HPDE6-E6E7 (cell line): ENCODE measurements around the gene SLC45A3.
A peak's percentile ranks its signal among the peaks of the same experiment; 100 is the strongest.

Source experiments
- DNase-seq: peaks from one replicate; pipeline ENCODE4 v3.0.0; 2011; ENCODE audit warnings: missing footprints; ENCODE audit errors: extremely low spot score

Gene SLC45A3

DNA sequence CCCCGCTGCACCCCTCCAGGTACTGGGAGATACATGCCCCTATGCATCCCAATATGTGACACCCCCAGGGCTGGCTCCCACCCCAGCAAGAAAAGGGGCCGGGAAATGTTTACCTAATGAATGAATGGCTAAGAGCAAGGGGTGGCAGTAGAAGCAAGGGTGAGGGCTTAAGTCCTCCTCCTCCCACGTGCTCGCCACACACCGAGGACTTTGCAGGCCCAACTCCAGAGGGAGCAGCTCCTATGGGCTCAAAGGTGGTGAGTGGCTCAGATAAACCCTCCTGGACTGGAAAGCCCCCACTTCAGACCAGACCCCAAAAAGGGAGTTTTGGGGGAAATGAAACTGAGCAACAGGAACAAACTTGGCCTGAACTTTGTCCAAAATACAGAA lies 11.4 kb downstream of the SLC45A3 start:
- no peak for DNase-seq

DNA sequence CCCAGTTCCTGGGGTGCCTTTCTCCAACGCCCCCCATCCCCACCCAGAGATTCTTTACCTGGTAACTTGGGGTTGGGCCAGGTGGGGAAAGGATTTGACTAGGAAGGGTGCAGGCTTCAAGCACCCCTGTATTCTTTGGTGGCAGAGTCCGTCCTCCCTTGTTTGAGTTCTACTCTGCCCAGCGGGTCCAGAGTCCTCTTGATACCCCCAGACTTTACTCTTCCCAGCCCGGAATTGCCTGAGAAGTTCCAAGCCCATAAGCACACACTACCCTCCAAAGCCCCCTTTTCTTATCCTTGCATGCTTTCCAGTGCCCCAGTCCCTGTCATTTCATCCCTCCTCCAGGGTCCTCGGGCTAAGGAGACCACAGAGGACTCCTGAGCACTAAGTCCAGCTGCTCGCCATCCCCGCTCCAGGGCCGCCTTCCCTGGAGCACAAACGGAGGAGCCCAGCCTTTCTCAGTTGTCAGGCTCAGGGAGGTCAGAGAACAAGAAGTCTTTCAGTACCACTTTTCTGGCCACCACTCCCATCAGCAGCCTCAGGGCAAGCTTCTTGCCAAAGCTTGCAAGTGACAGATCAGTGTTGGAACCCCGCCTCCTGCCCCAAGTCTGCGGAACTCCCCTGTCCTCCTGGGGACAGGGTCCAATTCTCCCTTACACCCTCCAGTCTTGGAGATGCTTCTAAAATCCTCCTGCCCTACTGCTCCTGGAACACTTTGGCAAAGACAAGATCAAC lies 12.2 kb downstream of the SLC45A3 start:
- DNase-seq, result no peak

DNA sequence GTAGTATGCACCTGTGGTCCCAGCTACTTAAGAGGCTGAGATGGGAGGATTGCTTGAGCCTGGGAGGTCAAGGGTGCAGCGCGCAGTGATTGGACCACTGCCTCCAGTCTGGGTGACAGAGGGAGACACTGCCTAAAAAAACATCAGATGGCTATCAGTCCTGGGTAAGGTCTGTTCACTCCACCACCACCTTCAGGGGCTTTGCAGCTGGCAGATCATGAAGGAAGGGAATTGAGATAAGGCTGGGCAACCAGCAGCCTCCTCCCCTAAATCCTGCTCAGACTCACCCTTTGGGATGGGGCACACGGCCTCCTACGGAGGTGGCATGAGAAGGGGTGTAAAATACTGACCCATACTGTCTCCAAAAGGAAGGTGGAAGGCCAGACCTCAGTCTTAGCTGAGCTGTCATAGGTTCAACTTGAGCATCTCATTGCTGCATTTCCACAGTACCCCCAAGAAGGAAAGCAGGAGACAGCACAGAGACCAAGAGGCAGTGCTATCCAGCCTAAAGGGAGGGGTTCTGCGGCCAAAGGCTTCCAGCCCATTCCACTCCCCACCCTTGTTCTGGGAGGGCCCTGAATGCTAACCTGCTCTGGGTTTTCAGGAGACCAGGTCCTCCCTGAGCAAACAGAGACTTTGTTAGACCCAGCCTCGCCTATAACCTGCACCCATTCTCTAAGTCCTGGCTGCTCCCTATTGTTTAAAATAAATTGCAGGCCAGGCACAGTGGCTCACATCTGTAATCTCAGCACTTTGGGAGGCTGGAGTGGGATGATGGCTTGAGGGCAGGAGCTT lies 13.7 kb downstream of the SLC45A3 start:
- DNase-seq, result no peak

DNA sequence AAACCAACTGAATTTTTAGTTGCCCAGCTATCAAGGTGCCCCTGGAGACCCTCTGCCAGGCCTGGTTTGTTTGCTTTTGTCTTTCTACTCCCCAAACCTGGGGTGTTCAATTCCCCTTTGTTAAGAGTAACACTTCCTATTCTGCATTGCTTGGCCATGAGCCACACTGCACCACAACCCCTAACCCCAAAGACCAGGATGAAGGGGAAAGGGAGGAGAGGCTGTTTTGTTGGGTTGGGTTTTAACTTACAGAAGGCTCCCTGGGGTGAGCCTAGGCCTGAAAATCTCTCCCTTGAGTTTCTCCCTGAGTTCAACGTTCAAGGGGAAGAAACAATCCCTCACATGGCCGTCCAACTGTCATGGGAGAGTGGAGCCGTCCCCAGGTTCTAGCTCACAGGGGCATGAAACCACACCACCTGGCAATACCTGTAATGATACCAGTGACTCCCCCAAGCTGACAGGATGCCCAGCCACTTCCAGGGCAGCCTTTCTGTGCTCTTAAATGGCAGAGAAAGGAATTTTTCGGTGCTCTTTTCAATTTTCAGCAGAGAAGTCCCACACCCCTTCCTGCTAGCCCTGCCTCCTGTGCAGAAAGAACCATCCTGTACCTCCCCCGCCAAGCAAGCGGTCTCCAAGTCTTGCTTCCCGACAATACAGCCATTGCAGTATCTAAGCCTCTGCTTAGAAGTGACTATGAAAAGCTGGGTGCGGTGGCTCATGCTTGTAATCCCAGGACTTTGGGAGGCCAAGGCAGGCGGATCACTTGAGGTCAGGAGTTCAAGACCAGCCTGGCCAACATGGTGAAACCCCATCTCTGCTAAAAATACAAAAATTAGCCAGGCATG lies 14.9 kb downstream of the SLC45A3 start:
- no peak for DNase-seq

DNA sequence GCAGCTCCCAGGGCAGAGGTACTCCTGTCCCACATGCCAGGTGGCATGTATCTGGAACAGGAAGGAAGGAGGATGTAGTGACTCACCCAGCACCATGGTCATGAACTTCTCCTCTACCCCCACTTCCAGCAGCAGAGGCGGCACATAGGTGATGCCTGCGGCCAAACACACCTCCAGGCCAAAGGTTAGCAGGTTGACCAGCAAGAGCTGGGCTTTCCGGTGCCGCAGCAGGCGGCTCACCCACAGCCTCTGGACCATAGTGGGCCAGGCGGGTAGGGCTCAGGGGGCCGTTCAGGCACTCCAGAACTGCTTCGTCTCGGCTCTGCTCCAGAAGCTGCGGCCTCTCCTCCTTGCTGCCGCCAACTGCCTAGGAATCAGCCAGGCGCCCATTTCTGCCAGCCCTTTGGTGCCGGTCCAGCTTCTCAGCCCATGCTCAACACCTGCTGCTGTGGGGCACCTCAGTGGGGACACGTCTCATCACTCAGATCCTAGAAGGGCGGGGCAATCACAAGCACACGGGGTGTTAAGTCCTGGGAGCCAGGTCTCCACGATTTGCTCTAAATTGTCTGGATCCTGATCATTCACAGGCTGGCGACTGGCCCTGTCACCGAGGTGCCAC lies 15.8 kb downstream of the SLC45A3 start:
- peak; percentile 64 for DNase-seq

DNA sequence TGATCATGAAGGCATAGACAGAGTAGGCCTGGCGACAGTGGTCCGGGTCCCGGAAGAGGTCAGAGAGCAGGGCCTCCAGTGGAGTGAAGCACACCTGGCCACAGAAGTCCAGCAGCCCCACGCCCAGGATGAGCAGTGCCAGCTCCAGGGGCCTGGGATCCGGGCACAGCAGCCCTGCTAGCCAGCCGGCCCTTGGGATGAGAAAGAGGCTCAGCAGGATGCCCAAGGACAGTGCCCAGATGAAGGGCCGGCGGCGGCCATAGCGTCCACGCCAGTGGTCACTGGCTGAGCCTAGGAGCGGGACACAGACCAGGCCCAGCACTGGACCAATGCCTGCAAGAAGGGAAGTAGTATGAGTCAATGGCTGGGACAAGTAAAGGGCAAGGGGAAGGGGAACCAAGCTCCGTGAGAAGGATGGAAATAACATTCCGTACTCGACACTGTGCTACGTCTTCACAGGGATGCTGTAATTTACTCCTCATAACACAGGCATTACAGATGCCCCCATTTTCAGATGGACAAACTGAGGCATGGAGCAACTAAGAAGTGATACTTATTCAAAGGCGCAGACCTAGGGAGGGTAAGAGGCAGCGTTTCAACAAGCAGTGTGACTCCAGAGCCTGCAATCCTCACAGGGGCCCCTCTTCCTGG lies 16.9 kb downstream of the SLC45A3 start:
- no peak for DNase-seq

DNA sequence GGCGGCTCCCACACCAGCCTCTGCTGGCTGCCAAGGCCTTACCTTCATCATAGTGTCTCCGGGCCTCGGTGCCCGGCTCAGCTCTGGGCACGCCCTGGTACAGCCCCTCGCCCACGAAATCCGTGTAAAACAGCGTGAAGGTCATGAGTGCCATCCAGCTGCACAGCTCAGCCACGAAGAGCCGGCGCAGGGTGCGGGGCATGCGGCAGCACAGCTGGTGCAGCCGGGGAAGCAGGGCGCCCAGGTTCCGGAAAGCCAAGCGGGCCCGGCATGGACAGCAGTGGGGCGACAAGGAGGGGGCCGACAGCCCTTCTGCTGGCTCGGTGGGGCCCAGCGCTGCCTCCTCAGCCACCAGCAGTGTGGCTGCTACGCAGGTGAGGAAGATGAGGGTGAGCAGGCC lies 17.5 kb downstream of the SLC45A3 start:
- no peak for DNase-seq

DNA sequence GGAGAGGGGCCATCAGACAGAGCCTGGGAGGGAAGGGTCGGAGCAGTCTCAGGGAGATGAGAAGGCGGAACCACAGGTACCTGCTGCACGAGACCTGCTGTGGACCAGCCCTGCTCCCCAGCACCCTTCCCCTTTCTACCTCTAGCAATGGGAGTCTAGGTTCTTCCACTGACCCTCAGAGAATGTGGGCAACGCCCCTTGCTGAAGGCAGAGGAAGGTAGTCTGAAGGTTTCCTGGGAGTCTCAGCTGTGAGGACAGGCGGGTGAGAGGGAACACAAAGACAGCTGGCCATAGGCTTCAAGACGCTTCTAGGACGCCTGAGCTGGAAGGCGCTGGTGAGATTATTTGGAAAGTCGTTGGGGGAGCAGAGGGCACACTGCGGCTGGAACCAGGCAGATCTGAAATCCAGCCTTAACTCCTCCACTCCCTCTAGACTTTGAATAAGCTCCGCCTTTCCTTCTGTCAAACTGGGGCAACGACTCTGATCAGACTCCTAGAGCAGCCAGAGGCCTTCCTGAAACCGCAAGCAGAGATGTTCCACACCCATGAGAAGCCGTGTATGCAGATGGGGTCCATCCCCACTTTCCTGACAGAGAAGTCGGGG lies 18.1 kb downstream of the SLC45A3 start:
- DNase-seq, result no peak

DNA sequence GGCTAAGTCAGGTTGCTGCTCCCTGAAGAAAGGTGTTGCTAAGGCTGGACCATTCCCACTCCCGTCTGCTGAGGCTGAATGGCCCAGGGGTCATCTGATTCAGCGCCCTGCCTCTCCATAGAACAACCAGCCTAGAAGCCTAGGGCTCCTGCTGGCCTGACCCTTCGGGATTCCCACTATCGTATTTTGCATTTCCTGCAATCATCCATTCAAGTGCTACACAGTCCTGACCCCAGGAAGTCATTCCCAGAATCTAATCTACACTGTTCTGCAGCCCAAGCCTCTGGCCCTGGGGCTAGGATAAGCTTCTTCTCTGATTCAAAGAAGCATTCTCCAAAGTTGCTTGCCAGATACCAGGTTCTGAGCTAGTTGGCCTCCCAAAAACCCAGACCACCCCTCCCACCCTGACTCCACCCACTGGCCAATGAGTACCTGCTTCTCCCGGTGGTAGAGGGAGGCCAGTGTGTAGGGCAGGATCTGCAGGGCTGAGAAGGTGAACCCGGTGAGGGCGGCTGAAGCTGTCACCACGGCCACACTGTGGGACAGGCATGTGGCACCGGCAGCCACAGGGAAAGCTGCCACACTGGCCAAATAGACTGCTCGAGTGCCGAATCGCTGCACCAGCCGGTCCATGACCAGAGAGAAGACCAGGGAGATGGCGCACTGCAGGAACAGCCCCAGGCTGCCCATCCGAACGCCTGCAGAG lies 18.7 kb downstream of the SLC45A3 start:
- no peak for DNase-seq

DNA sequence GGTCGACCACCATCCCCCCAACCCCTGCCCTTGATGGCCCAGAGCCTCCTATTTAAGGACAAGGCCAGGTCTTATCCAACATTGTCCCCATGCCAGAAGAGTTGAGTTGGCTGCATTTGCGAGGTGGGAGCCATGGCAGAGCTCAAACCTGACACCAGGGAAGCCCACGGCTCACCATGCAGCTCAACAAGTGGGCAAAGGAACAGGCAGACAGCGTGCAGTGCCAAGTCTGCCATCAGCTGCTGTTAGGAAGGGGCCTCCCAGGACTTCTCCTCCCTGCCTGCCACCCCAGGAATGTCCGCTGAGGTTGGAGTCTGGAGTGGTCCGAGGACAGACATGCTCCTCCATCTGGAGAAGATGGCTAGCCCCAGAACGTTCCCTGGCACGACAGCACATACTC lies 19.9 kb downstream of the SLC45A3 start:
- no peak for DNase-seq

DNA sequence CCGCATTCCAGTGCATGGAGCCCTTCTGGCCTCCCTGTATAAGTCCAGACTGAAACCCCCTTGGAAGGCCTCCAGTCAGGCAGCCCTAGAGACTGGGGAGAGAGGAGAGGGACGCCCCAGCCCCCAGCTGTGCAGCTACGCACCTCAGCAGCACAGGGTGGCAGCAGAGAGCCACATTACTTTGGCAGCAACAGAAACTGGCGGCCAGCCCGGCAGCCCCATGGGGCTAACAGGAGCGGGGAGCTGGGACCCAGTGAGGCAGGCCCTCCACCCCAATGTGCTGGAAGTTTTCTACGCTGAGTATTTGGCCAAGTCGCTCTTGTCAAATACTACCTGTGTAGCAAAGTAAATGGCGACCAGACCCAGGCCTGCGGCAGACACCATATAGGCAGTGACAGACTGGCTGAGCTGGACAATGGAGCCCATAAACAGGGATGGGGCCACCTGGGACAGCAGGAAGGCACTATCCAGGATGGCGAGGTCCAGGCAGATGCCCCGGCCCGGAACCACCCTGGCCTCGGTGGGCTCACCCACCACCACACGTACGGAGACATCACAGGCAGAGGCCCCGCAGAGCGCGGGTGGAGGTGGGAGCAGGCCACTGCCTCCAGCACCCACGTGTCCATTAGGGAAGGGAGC lies 21.2 kb downstream of the SLC45A3 start:
- peak; percentile 77 for DNase-seq

DNA sequence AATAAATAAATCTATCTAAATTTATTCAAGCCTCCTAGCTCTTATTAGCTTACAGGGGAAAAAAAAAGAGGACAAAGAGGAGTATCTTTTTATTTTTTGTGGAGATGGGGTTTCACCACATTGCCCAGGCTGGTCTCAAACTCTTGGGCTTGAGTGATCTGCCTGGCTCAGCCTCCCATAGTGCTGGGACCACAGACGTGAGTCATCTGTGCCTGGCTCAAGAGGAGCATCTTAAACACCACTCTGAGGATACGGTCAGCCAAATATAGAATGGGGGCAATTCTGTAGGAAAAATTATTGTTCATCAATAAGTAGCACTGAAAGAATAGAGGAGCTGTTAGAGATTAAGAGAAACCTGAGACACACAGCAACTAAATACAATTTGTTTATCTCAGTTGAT lies 24.1 kb downstream of the SLC45A3 start:
- DNase-seq, result no peak

DNA sequence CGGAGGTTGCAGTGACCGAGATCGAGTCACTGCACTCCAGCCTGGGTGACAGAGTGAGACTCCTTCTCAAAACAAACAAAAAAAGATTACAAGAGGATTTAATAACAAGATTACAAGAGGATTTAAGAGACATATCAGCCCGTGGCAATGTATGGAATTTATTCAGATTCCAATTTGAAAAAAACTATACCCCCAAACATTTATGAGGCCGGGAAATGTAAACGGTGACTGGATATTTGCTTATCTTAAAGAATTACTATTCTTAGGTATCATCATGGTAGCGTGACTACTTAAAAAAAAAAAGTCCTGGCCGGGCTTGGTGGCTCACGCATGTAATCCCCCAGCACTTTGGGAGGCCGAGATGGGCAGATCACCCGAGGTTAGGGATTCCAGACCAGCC lies 27.3 kb downstream of the SLC45A3 start:
- no peak for DNase-seq

DNA sequence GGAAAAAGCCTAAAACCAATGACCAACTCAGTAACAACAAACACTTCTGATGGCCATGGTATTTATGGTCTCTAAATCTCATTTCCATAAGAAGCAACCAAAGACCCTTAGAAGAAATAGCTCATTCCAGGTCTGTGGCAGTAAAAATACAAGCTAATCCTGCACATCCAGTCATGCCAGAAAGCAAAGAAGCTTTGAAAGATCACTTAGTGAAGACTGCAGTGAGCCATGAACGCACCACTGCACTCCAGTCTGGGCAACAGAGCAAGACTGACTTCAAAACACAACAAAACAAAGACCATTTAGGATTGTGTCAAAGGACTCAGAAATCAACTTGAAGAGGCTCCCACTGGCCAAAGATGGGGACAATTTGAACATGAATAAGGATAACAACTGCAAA lies 30.1 kb downstream of the SLC45A3 start:
- no peak for DNase-seq

DNA sequence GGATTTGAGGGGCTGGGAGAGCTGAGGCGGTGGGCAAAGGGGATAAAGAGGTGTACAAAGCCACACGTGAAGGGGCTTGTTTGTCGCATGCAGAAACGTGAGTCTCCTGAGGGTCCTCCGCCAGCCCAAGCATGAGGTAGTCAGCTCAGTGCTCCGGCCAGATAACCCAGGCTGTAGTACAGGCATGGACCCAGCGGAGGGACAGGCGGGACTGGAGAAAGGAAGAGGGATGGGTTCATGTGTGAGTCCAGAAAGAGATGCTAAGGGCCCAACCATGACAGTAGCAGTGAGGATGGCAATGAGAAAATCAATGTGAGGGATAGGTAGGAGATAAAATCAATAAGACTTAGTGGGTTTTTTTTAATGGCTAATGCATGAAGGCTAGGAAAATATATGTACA lies 34.8 kb downstream of the SLC45A3 start:
- DNase-seq, result no peak

DNA sequence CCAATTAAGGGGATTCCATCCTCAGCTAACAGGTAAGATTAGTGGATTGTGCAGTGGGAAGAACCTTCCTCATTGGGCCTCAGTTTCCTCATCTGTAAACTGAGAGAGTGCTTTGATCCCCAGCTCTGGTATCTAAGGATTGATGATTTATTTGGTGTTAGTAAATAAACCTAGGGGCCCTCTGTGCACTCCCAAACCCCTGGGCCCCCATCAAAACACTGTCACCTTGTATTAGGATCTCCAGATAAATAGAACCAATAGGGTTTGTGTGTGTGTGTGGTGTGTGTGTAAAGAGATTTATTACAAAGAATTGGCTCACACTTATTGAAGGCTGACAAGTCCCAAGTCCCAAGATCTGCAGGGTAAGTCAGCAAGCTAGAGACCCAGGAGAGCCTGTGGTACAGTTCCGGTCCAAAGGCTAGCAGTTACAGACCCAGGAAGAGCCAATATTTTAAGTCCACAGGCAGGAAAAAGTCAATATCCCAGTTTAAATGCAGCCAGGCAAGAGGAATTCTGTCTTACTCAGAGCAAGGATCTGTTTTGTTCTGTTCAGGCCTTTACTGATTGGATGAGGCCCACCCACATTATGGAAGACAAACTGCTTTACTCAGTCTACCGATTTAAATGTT lies 37.5 kb downstream of the SLC45A3 start:
- DNase-seq, result no peak

DNA sequence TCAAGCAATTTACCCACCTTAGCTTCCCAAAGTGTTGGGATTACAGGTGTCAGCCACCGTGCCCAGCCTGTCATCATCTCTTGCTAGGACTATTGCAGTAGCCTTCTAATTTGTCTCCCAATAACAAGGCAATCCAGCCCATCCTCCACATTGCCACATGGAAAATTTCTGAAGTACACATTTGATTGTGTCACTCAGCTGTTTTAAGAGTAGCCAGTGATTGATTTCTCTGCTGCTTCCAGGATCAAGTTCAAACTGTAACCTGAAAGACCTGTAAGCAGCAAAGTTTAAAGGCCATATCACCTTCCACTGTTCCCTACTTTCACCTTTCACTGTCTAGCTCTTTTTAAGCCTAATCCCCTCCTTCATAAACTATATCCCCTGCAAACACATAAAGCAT lies 40.7 kb downstream of the SLC45A3 start:
- no peak for DNase-seq

DNA sequence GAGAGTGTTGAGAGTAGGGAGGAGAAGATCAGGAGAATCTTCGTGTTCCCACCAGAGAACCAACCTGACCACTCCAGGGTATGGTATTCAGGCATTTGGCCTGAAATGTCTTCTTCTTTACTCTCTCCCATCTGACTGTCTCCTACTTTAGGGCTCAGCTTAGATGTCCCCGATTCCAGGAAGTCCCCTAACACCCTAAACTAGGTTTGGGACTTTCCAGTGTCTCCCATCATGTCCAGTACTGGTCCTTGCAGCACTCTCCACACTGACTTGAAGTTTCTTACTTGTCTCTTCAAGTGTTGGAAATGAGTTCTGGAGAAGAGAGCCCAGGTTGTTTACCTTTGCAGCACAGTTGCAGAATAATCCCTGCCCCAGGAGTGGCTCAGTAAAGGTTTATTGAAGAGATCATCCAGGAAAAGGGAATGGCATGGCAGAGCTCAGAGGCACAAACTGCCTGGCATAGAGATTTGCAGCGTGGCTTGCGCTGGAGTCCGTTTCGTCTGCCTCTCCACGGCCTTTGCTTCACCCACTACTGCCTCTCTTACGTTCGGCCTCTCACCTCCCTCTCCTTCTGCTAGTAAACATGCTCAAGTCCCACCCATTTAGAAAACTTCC lies 42.3 kb downstream of the SLC45A3 start:
- DNase-seq, result no peak

DNA sequence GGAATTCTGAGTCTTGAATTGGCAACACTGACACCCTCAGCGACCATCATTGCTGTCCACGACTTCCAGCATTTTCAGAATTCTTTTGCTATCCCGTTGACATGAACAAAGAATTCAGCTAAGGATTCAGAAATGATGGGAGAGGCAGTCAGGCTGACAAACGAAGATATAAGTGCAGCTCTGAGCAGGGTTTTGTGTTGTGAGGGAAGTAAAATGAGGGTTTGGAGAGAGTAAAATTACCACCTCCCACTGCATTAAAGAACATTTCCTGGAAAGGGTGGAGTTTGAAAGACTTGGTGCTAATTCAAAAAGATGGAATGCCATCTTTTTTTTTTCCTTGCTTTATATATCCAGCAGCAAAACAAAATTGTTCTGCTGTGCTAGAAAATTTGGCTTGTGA lies 43.6 kb downstream of the SLC45A3 start:
- no peak for DNase-seq
